Measurements from ENCODE around the gene IL1RAPL2. TPM values are rescaled to one million over a fixed set of nuclear protein-coding genes. Genes with fewer than 3 reads are reported as not detected.
"Not testable (repeated sequence)": the region's sequence is repeated elsewhere in the genome, so short reads cannot be mapped to it uniquely, and the experiment has no call there.

The IL1RAPL2 gene
- total RNA-seq, 1 experiment from 2014 or later, result not detected

GRCh38 chrX:105109936-105110335 is 543.9 kb downstream of the IL1RAPL2 start:
- CTCF ChIA-PET, result no interaction called here

DNA sequence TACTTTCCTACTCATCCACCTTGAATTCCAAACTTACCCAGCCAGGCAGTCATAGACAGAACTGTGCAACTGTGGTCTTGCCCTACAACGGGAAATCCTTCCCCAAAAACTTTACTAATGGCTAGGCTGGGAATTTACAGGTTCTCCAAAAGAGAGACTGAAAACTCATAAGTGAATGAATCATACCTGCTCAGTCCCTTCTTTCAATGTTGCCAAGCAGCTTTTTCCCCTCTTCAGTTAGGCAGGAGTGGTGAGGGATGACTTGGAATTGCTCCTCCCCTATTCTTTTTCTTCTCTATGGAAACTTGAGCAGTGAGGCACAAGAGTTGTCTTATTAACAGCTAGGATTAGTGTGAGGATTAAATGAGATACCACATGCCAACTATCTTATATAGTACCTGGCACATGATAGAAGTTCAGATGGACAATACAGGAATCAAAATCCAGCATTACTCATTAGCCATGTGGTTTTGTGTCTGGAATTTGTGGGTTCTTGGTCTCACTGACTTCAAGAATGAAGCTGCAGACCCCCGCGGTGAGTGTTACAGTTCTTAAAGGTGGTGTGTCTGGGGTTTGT is 548.6 kb downstream of the IL1RAPL2 start:
- CTCF ChIA-PET, result no interaction called here
- in situ Hi-C loops (cut with HindIII; ENCODE audit: low pct_unique_long_range_greater_than_20kb, low sequenced_read_pairs), result no loop called here
- ATAC-seq, result no peak
- H3K9me3 ChIP-seq (ENCODE audit: control insufficient read depth, insufficient read depth, low read depth, low read length), result no peaks in the 10 kb centered on the region
- POLR2A ChIA-PET, result no interaction called here
- H3K27ac ChIP-seq (ENCODE audit: low read length), result no peak overlapping the region
- no peak overlapping the region for H3K4me3 ChIP-seq (ENCODE audit: low read depth in 2 of 2, low read length in 2 of 2)
- intact Hi-C loops (cut with micrococcal nuclease; ENCODE audit: unreplicated experiment), result no loop called here
- no peak for TF ChIP-seq TCF7L2 (IDR thresholded peaks at IDR 0.05; ENCODE audit: low read depth, low read length)
- TF ChIP-seq SIN3A (IDR thresholded peaks at IDR 0.05; ENCODE audit: borderline replicate concordance, insufficient read depth, low read depth, low read length), result no peak
- TF ChIP-seq, protein P1, sequence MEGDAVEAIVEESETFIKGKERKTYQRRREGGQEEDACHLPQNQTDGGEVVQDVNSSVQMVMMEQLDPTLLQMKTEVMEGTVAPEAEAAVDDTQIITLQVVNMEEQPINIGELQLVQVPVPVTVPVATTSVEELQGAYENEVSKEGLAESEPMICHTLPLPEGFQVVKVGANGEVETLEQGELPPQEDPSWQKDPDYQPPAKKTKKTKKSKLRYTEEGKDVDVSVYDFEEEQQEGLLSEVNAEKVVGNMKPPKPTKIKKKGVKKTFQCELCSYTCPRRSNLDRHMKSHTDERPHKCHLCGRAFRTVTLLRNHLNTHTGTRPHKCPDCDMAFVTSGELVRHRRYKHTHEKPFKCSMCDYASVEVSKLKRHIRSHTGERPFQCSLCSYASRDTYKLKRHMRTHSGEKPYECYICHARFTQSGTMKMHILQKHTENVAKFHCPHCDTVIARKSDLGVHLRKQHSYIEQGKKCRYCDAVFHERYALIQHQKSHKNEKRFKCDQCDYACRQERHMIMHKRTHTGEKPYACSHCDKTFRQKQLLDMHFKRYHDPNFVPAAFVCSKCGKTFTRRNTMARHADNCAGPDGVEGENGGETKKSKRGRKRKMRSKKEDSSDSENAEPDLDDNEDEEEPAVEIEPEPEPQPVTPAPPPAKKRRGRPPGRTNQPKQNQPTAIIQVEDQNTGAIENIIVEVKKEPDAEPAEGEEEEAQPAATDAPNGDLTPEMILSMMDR (IDR thresholded peaks at IDR 0.05), result no peak
- TF ChIP-seq REST (IDR thresholded peaks at IDR 0.05; ENCODE audit: insufficient read depth in 1 of 2, low read depth in 2 of 2, low read length in 1 of 2), result no peak
- TF ChIP-seq POLR2AphosphoS5 (IDR thresholded peaks at IDR 0.05; ENCODE audit: low read depth, low read length), result no peak
- no peaks in the 10 kb centered on the region for H3K27me3 ChIP-seq (ENCODE audit: control insufficient read depth, insufficient read depth, low read length)
- H3K36me3 ChIP-seq (ENCODE audit: control insufficient read depth, insufficient read depth, low read length), result no peaks in the 10 kb centered on the region
- H3K4me1 ChIP-seq (ENCODE audit: control insufficient read depth, insufficient read depth, low read length), result no peaks in the 10 kb centered on the region
- BruUV-seq (replicated peaks), result no TSS peak
- no peak for DNase-seq (ENCODE audit: low read depth, low spot score)

More at GRCh38 chrX:105109936-105110335, 543.9 kb downstream of the IL1RAPL2 start:
- no peak for TF ChIP-seq TCF7L2 (IDR thresholded peaks at IDR 0.05; ENCODE audit: low read depth, low read length)
- no peak for TF ChIP-seq REST (IDR thresholded peaks at IDR 0.05; ENCODE audit: insufficient read depth in 1 of 2, low read depth in 2 of 2, low read length in 1 of 2)
- TF ChIP-seq, protein P1 (IDR thresholded peaks at IDR 0.05), result no peak
- no peak for TF ChIP-seq POLR2AphosphoS5 (IDR thresholded peaks at IDR 0.05; ENCODE audit: low read depth, low read length)
- TF ChIP-seq SIN3A (IDR thresholded peaks at IDR 0.05; ENCODE audit: borderline replicate concordance, insufficient read depth, low read depth, low read length), result no peak
- BruUV-seq (replicated peaks), result no TSS peak
- Histone ChIP-seq H3K9me3 (ENCODE audit: control insufficient read depth, insufficient read depth, low read depth, low read length) (no peaks in the 10 kb centered on the region), H3K27ac (ENCODE audit: low read length) (no peak overlapping the region), H3K27me3 (ENCODE audit: control insufficient read depth, insufficient read depth, low read length) (no peaks in the 10 kb centered on the region), H3K36me3 (ENCODE audit: control insufficient read depth, insufficient read depth, low read length) (no peaks in the 10 kb centered on the region), H3K4me3 (ENCODE audit: low read depth in 2 of 2, low read length in 2 of 2) (no peak overlapping the region), H3K4me1 (ENCODE audit: control insufficient read depth, insufficient read depth, low read length) (no peaks in the 10 kb centered on the region)
- in situ Hi-C loops (cut with HindIII; ENCODE audit: low pct_unique_long_range_greater_than_20kb, low sequenced_read_pairs) (no loop called here), intact Hi-C loops (cut with micrococcal nuclease; ENCODE audit: unreplicated experiment) (no loop called here)
- POLR2A ChIA-PET, result no interaction called here
- ATAC-seq (no peak), DNase-seq (ENCODE audit: low read depth, low spot score) (no peak)

DNA sequence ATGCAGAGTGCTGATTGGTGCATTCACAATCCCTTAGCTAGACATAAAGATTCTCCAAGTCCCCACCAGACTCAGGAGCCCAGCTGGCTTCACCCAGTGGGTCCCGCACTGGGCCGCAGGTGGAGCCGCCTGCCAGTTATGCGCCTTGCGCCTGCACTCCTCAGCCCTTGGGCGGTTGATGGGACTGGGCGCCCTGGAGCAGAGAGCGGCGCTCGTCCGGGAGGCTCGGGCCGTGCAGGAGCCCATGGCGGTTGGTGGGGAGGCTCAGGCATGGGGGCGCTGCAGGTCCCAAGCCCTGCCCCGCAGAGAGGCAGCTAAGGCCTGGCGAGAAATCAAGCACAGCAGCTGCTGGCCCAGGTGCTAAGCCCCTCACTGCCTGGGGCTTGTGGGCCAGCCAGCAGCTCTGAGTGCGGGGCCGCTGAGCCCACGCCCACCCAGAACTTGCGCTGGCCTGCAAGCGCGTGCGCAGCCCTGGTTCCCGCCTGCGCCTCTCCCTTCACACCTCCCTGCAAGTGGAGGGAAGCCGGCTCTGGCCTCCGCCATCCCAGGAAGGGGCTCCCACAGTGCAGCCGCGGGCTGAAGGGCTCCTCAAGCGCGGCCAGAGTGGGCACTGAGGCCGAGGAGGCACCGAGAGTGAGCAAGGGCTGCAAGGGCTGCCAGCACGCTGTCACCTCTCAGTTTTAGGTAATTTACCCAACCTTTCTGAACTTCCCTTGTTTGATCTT is 549.8 kb downstream of the IL1RAPL2 start:
- H3K27ac ChIP-seq (ENCODE audit: low read length); BruUV-seq (replicated peaks); POLR2A ChIA-PET; CTCF ChIA-PET; intact Hi-C loops (cut with micrococcal nuclease; ENCODE audit: unreplicated experiment); DNase-seq (ENCODE audit: low read depth, low spot score); H3K4me1 ChIP-seq (ENCODE audit: control insufficient read depth, insufficient read depth, low read length); H3K36me3 ChIP-seq (ENCODE audit: control insufficient read depth, insufficient read depth, low read length); H3K9me3 ChIP-seq (ENCODE audit: control insufficient read depth, insufficient read depth, low read depth, low read length); H3K27me3 ChIP-seq (ENCODE audit: control insufficient read depth, insufficient read depth, low read length); in situ Hi-C loops (cut with HindIII; ENCODE audit: low pct_unique_long_range_greater_than_20kb, low sequenced_read_pairs); ATAC-seq; H3K4me3 ChIP-seq (ENCODE audit: low read depth in 2 of 2, low read length in 2 of 2): not testable (repeated sequence)
